B cell (primary cell): ENCODE data around the gene CCNL1. TPM values are rescaled to one million over a fixed set of nuclear protein-coding genes. Genes with fewer than 3 reads are reported as not detected.

Experiments
- ATAC-seq: fragments of 200-7000 bp; cut with Tn5 transposase; one replicate; pipeline ENCODE4 v1.10.0; 2021; ENCODE audit warnings: low read depth, mild to moderate bottlenecking, moderate number of reproducible peaks, moderate library complexity
- CTCF ChIA-PET: fragments of 350-600 bp; sonication (Branson Sonifier 250); formaldehyde crosslinking; loops from one replicate; lab custom pipeline; 2021; ENCODE audit warnings: antibody characterized with exemption, inconsistent platforms; lab: Charles Lee
- POLR2A ChIA-PET: fragments of 350-600 bp; sonication (Branson Sonifier 250); formaldehyde crosslinking; loops from one replicate; lab custom pipeline; 2021; ENCODE audit warnings: antibody characterized with exemption; lab: Charles Lee
- DNase-seq: peaks from one replicate; pipeline ENCODE4 v3.0.0; 2013
- H2AFZ ChIP-seq: 2 replicates; pipeline ENCODE4 v1.6.1; 2012; ENCODE audit warnings: mild to moderate bottlenecking, low read depth, low read length; ENCODE audit not compliant: insufficient read depth, poor library complexity, severe bottlenecking
- H3K27ac ChIP-seq, 2 donors: 1 replicate in 1 of 2; 2 replicates in 1 of 2; pipeline ENCODE4 v1.5.1; 2012 to 2013; ENCODE audit warnings: low read length in 2 of 2, mild to moderate bottlenecking in 2 of 2, moderate library complexity in 1 of 2
- H3K27me3 ChIP-seq, 4 experiments: fragments of 200-600 bp in 1 of 4; sonication (generic) in 1 of 4; replicated peaks in 1 of 4; 1 replicate in 2 of 4; 2 replicates in 2 of 4; pipeline versions ENCODE4 v1.6.1 to v1.7.0; 2013 to 2016; ENCODE audit warnings: low read length in 3 of 4, mild to moderate bottlenecking in 2 of 4, mixed read lengths in 1 of 4, moderate library complexity in 1 of 4; ENCODE audit not compliant: insufficient read depth in 4 of 4, control insufficient read depth in 3 of 4; ENCODE audit errors: control extremely low read depth in 1 of 4
- H3K36me3 ChIP-seq, 2 experiments: replicated peaks in 1 of 2; 1 replicate in 1 of 2; 2 replicates in 1 of 2; pipeline versions ENCODE4 v1.6.1 to v1.7.1; 2013; ENCODE audit warnings: low read length in 1 of 2; ENCODE audit not compliant: insufficient read depth in 2 of 2, control insufficient read depth in 1 of 2; ENCODE audit errors: control extremely low read depth in 1 of 2, extremely low read depth in 1 of 2
- H3K4me1 ChIP-seq, 2 donors: fragments of 200-600 bp in 1 of 2; sonication (generic) in 1 of 2; 1 replicate in 1 of 2; 2 replicates in 1 of 2; pipeline versions ENCODE4 v1.5.1 to v1.6.1; 2013 to 2017; ENCODE audit warnings: low read length in 2 of 2; ENCODE audit not compliant: control insufficient read depth in 2 of 2, insufficient read depth in 2 of 2
- H3K4me2 ChIP-seq: replicated peaks from 2 replicates; pipeline ENCODE3; 2012; ENCODE audit warnings: mild to moderate bottlenecking, low read depth, low read length; ENCODE audit not compliant: poor library complexity, severe bottlenecking
- H3K4me3 ChIP-seq, 5 experiments: fragments of 200-600 bp in 1 of 5; sonication (generic) in 1 of 5; 1 replicate in 3 of 5; 2 replicates in 2 of 5; pipeline versions ENCODE4 v1.5.1 to v1.7.0; 2011 to 2016; ENCODE audit warnings: low read length in 4 of 5, mild to moderate bottlenecking in 4 of 5, low read depth in 2 of 5, control low read depth in 1 of 5, moderate library complexity in 1 of 5; ENCODE audit not compliant: insufficient read depth in 1 of 5; ENCODE audit errors: control extremely low read depth in 1 of 5, extremely low read depth in 1 of 5
- H3K79me2 ChIP-seq: fragments of 200-600 bp; sonication (generic); one replicate; pipeline ENCODE4 v1.6.0; 2016; ENCODE audit warnings: low read length; ENCODE audit not compliant: control insufficient read depth, insufficient read depth
- H3K9ac ChIP-seq: fragments of 200-600 bp; sonication (generic); 2 replicates; pipeline ENCODE4 v1.6.1; 2017; ENCODE audit warnings: mild to moderate bottlenecking, low read length, moderate library complexity
- H3K9me3 ChIP-seq, 3 donors: one replicate each; pipeline versions ENCODE4 v1.6.1 to v1.7.1; 2013; ENCODE audit warnings: low read length in 2 of 3; ENCODE audit not compliant: control insufficient read depth in 2 of 3, insufficient read depth in 1 of 3; ENCODE audit errors: control extremely low read depth in 1 of 3
- H4K20me1 ChIP-seq: 2 replicates; pipeline ENCODE4 v1.6.0; 2012; ENCODE audit warnings: mild to moderate bottlenecking, low read length; ENCODE audit not compliant: insufficient read depth, control insufficient read depth, poor library complexity, severe bottlenecking
- H3K27ac Mint-ChIP-seq: one replicate; pipeline ENCODE4 v1.8.0; 2021; ENCODE audit warnings: mixed read lengths
- H3K27me3 Mint-ChIP-seq: one replicate; pipeline ENCODE4 v1.8.0; 2021; ENCODE audit warnings: mixed read lengths
- H3K4me1 Mint-ChIP-seq: one replicate; pipeline ENCODE4 v1.8.0; 2021; ENCODE audit warnings: mixed read lengths
- H3K4me3 Mint-ChIP-seq: one replicate; pipeline ENCODE4 v1.8.0; 2021; ENCODE audit warnings: mixed read lengths
- H3K9me3 Mint-ChIP-seq: one replicate; pipeline ENCODE4 v1.8.0; 2022; ENCODE audit warnings: mixed read lengths; ENCODE audit not compliant: insufficient read depth
- EZH2 ChIP-seq: IDR thresholded peaks from 2 replicates; pipeline ENCODE4 v1.6.1; 2012; ENCODE audit warnings: borderline replicate concordance, low read depth, mild to moderate bottlenecking, moderate library complexity, low read length; ENCODE audit not compliant: insufficient read depth, poor library complexity, severe bottlenecking
- WGBS: methylation state at CpG from one replicate; pipeline ENCODE4 v1.1.5; 2013; ENCODE audit warnings: missing lambda C conversion rate; ENCODE audit not compliant: insufficient coverage; 5-methylcytosine and 5-hydroxymethylcytosine counted together
- intact Hi-C: fragments of 100-400 bp; cut with micrococcal nuclease; formaldehyde crosslinking; loops from one replicate; pipeline ENCODE4 v1.10.0; 2022
- polyA plus RNA-seq: library from polyadenylated mRNA; depleted of rRNA; stranded (reverse); fragments of >200 nt; gene quantifications from 2 replicates; pipeline ENCODE4 v1.2.3, GENCODE V29; 2012
- total RNA-seq, 2 donors: library from RNA; stranded (reverse); fragments of 120-200 nt in 1 of 2; gene quantifications; 1 replicate in 1 of 2; 2 replicates in 1 of 2; pipeline versions ENCODE4 v1.2.3 to v1.2.4, GENCODE V29; 2013 to 2022
- TF ChIP-seq, protein P1 (sequence below): fragments of 200-600 bp; IDR thresholded peaks from one replicate; pipeline ENCODE4 v1.8.0; 2022; ENCODE audit warnings: antibody characterized with exemption, mild to moderate bottlenecking

Gene CCNL1
- total and polyA plus RNA-seq, 2 donors (not counting 1 experiment from before 2014, with no cell fraction given), result 322 to 655 TPM

DNA sequence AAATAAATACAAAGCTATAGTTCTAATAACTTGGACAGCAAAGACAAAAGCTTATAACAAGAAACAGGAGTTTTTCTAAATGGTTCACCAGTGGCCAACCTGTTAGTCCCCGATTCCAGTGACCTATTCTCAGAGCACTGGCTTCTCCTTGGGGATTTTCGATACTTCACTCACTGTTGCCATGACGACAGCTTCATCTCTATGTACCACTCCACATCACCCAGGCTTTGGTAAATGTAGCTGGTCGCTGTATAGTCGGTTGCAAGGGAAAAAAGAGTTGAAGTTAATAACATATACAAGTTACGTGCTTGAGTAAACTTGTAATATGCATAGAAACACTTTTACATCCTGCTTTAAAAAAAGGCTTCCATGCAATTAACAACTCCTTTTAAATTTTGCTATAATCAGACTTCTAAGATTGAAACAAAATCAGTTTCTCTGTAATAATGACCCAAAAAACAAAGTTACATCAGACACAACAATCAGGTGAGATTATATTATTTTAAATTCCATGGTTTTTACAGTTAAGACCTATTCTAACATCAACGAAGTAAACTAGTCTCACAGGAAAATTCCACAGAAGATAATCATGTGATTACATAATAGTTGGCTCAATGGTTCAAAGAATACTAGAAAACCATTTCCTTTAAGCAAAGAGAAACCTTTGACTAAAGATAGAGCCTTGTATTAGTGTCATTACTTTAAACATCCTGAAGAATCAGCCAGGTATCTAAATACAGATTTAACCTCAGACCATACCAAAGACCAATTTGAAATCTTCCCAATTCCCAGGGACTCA, 2.9 kb downstream of the CCNL1 start:
- Histone ChIP-seq H3K9me3 (no peaks in the 10 kb centered on the region), H3K4me1 (peaks cover 42 to 55% of the 10 kb centered on the region in 2 donors), H3K4me2 (peak overlapping the region; percentile 82), H3K4me3 (peak overlapping the region in 1 of 5 experiments; percentile 3), H3K9ac (peak overlapping the region; percentile 12), H3K36me3 (peaks cover 30 to 66% of the 10 kb centered on the region in 2 experiments), H3K79me2 (peaks cover 63% of the 10 kb centered on the region), H3K27ac (peak overlapping the region in 1 of 2 donors; percentile 99), H3K27me3 (no peaks in the 10 kb centered on the region), H2AFZ (no peak overlapping the region), H4K20me1 (peaks cover 78% of the 10 kb centered on the region)
- TF ChIP-seq, protein P1, sequence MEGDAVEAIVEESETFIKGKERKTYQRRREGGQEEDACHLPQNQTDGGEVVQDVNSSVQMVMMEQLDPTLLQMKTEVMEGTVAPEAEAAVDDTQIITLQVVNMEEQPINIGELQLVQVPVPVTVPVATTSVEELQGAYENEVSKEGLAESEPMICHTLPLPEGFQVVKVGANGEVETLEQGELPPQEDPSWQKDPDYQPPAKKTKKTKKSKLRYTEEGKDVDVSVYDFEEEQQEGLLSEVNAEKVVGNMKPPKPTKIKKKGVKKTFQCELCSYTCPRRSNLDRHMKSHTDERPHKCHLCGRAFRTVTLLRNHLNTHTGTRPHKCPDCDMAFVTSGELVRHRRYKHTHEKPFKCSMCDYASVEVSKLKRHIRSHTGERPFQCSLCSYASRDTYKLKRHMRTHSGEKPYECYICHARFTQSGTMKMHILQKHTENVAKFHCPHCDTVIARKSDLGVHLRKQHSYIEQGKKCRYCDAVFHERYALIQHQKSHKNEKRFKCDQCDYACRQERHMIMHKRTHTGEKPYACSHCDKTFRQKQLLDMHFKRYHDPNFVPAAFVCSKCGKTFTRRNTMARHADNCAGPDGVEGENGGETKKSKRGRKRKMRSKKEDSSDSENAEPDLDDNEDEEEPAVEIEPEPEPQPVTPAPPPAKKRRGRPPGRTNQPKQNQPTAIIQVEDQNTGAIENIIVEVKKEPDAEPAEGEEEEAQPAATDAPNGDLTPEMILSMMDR, result no peak
- TF ChIP-seq EZH2, result no peak
- Mint-ChIP-seq H3K27ac (no peak overlapping the region), H3K4me3 (peak overlapping the region; percentile 37), H3K4me1 (peaks cover 56% of the 10 kb centered on the region), H3K9me3 (no peaks in the 10 kb centered on the region), H3K27me3 (no peaks in the 10 kb centered on the region)
- 33% methylated on average over 1 of the region's 7 CpGs for WGBS
- ATAC-seq (no peak), DNase-seq (peak; percentile 46)
- intact Hi-C loops, result loop anchor here (1.0 to 5.0 kb wide), 2 partner anchors 12 to 1285 kb away; partner anchors contain the start of gene GMPS
- CTCF ChIA-PET, result interaction anchor here (0.8 to 2.4 kb wide), 4 partner anchors 10 to 44 kb away, joined by 3 to 10 read pairs (median 4); no protein-coding TSS in a partner anchor
- POLR2A ChIA-PET, result interaction anchor here (1.0 kb wide), 1 partner anchor 18 kb away, joined by 12 read pairs; no protein-coding TSS in a partner anchor

DNA sequence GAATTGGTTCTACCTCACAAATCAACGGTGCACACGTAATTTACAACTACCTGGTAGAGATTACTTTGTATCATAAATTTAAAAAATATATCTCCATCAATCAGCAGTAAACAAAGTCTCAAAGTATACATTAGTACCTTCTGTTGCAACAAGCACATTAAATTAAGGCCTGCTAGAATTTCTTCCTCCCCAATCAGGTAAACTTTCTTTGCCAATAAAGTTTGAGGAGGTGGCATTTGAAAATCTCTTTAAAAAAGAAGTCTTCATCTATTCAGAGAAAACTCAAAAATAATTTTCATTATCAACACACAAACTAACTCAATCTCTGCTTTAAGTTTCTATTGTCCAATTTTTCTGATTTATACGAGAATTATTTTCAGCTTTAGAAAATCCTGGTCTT, 4.4 kb downstream of the CCNL1 start:
- Histone ChIP-seq H3K9me3 (no peaks in the 10 kb centered on the region), H3K4me2 (peak overlapping the region; percentile 20), H3K4me1 (peaks cover 29 to 48% of the 10 kb centered on the region in 2 donors), H3K4me3 (no peak overlapping the region), H3K27me3 (no peaks in the 10 kb centered on the region), H3K79me2 (peaks cover 63% of the 10 kb centered on the region), H3K27ac (peak overlapping the region in 1 of 2 donors; percentile 5), H3K36me3 (peaks cover 36 to 80% of the 10 kb centered on the region in 2 experiments), H2AFZ (no peak overlapping the region), H4K20me1 (peaks cover 88% of the 10 kb centered on the region), H3K9ac (no peak overlapping the region)
- no peak for TF ChIP-seq EZH2
- TF ChIP-seq, protein P1, result no peak
- H3K9me3 Mint-ChIP-seq, result no peaks in the 10 kb centered on the region
- H3K4me1 Mint-ChIP-seq, result peaks cover 48% of the 10 kb centered on the region
- ChIA-PET CTCF (interaction anchor here (1.5 to 2.4 kb wide), 4 partner anchors 18 to 46 kb away, joined by 3 to 10 read pairs (median 6); no protein-coding TSS in a partner anchor), POLR2A (interaction anchor here (1.0 kb wide), 1 partner anchor 19 kb away, joined by 3 read pairs; no protein-coding TSS in a partner anchor)
- H3K27ac Mint-ChIP-seq, result no peak overlapping the region
- DNase-seq, result no peak
- H3K4me3 Mint-ChIP-seq, result no peak overlapping the region
- WGBS, result no CpG with 5 or more reads among the region's 3 CpGs
- intact Hi-C loops, result loop anchor here (5.0 kb wide), 1 partner anchor 1283 kb away; the partner anchor contains the start of gene GMPS
- H3K27me3 Mint-ChIP-seq, result no peaks in the 10 kb centered on the region
- ATAC-seq, result no peak
